Colonic mucosa (tissue), 4 donors: Measurements from ENCODE around the gene KRT17. TPM values are rescaled to one million over a fixed set of nuclear protein-coding genes. Genes with fewer than 3 reads are reported as not detected.

ENCODE experiments used
- DNase-seq: peaks from one replicate; pipeline ENCODE4 v3.0.0-alpha.2; 2020
- H3K27ac ChIP-seq: fragments of 200-600 bp; one replicate; pipeline ENCODE4 v1.8.0; 2021
- H3K27me3 ChIP-seq: fragments of 200-600 bp; one replicate; pipeline ENCODE4 v1.8.0; 2021
- H3K36me3 ChIP-seq: fragments of 200-600 bp; one replicate; pipeline ENCODE4 v1.8.0; 2021
- H3K4me1 ChIP-seq: fragments of 200-600 bp; one replicate; pipeline ENCODE4 v1.8.0; 2021; ENCODE audit warnings: mild to moderate bottlenecking
- H3K4me3 ChIP-seq: fragments of 200-600 bp; one replicate; pipeline ENCODE4 v1.8.0; 2021
- H3K9ac ChIP-seq, 2 donors: one replicate each; pipeline ENCODE4 v1.7.0; 2013; ENCODE audit warnings: control low read depth in 2 of 2, low read depth in 2 of 2, low read length in 2 of 2
- H3K9me3 ChIP-seq: fragments of 200-600 bp; one replicate; pipeline ENCODE4 v1.8.0; 2021
- CTCF ChIP-seq: fragments of 200-600 bp; IDR thresholded peaks from one replicate; pipeline ENCODE4 v1.8.0; 2022; ENCODE audit warnings: antibody characterized with exemption, mild to moderate bottlenecking
- intact Hi-C: fragments of 100-400 bp; cut with DNase I; formaldehyde crosslinking; loops from one replicate; pipeline ENCODE4 v1.14.1; 2022
- total RNA-seq, 2 donors: library from RNA; stranded (reverse); fragmentation: NEBNext Ultra II Directional in 1 of 2; extraction: Animal tissue kit (Norgen Biotek cat#: 25700) in 1 of 2; gene quantifications; one replicate each; pipeline ENCODE4 v1.2.1, GENCODE V29; 2021
- donor health status: healthy.
- donor health status: DM: no; HTN: no; CAD: no.
- donor health status: DM: no; HTN: no; CAD: no.

KRT17 gene
- total RNA-seq, 2 donors from 2014 or later = 1.2 TPM; not detected in 1

- H3K27ac ChIP-seq = no peak within 1 kb of the TSS
- H3K9ac ChIP-seq = no peak within 1 kb of the TSS
- no peak for TF ChIP-seq CTCF
- DNase-seq = no peak
- H3K9me3 ChIP-seq = no peaks in the 10 kb centered on the region
- no peaks in the 10 kb centered on the region for H3K4me1 ChIP-seq
- H3K36me3 ChIP-seq = no peaks in the 10 kb centered on the region
- H3K27me3 ChIP-seq = no peaks in the 10 kb centered on the region
- H3K4me3 ChIP-seq = no peak within 1 kb of the TSS
- intact Hi-C loops = no loop called here
Measured at GRCh38 chr17:41571561-41572434, 52.6 kb downstream of the KRT17 start, which contains the start of gene KRT9. Gene KRT9, minus strand, starts transcription at chr17:41572059. Its CDS starts 67 bp downstream, at chr17:41571992.

Other genes with a start within 250 kb of the KRT17 start
- gene KRT34, start 242.3 kb downstream of the KRT17 start, total RNA-seq = not detected
- not detected for gene KRT31, start 227.0 kb downstream of the KRT17 start, total RNA-seq
- gene KRT37, start 200.0 kb downstream of the KRT17 start, total RNA-seq = not detected
- not detected for gene KRT38, start 183.6 kb downstream of the KRT17 start, total RNA-seq
- not detected for gene KRT32, start 157.2 kb downstream of the KRT17 start, total RNA-seq
- gene KRT35, start 143.4 kb downstream of the KRT17 start, total RNA-seq = not detected
- gene KRT36, start 134.7 kb downstream of the KRT17 start, total RNA-seq = not detected
- under 1 TPM in 1 of 2 donors, not detected in 1; 0.25 TPM for gene KRT13, start 119.0 kb downstream of the KRT17 start, total RNA-seq
- gene KRT15, start 105.7 kb downstream of the KRT17 start, total RNA-seq = 10 to 100 TPM in 1 of 2 donors, 1 to 10 TPM in 1; 5.8 to 20.0 TPM
- 1,000 to 10,000 TPM; 2,159 to 2,203 TPM for gene KRT19, start 96.3 kb downstream of the KRT17 start, total RNA-seq
- not detected for gene KRT9, start 52.5 kb downstream of the KRT17 start, total RNA-seq
- not detected for gene KRT14, start 37.7 kb downstream of the KRT17 start, total RNA-seq
- not detected for gene KRT16, start 11.8 kb downstream of the KRT17 start, total RNA-seq
- gene EIF1, start 64.3 kb upstream of the KRT17 start, total RNA-seq = 100 to 1,000 TPM; 574 to 740 TPM
- not detected for gene GAST, start 87.8 kb upstream of the KRT17 start, total RNA-seq
- under 1 TPM; 0.10 to 0.53 TPM for gene HAP1, start 110.1 kb upstream of the KRT17 start, total RNA-seq
- 100 to 1,000 TPM; 317 to 353 TPM for gene JUP, start 162.1 kb upstream of the KRT17 start, total RNA-seq
- gene P3H4, start 187.4 kb upstream of the KRT17 start, total RNA-seq = 10 to 100 TPM in 1 of 2 donors, 1 to 10 TPM in 1; 8.5 to 16.7 TPM
- 10 to 100 TPM; 10.3 to 12.8 TPM for gene FKBP10, start 188.4 kb upstream of the KRT17 start, total RNA-seq
- 10 to 100 TPM; 19.5 to 20.2 TPM for gene NT5C3B, start 211.7 kb upstream of the KRT17 start, total RNA-seq
- not detected for gene KLHL10, start 213.2 kb upstream of the KRT17 start, total RNA-seq
- 10 to 100 TPM in 1 of 2 donors, 1 to 10 TPM in 1; 10.0 to 14.0 TPM for gene KLHL11, start 240.8 kb upstream of the KRT17 start, total RNA-seq